ENCODE measurements around the gene HPCAL1.
"Not testable (repeated sequence)": the region's sequence is repeated elsewhere in the genome, so short reads cannot be mapped to it uniquely, and the experiment has no call there.

Gene HPCAL1

DNA sequence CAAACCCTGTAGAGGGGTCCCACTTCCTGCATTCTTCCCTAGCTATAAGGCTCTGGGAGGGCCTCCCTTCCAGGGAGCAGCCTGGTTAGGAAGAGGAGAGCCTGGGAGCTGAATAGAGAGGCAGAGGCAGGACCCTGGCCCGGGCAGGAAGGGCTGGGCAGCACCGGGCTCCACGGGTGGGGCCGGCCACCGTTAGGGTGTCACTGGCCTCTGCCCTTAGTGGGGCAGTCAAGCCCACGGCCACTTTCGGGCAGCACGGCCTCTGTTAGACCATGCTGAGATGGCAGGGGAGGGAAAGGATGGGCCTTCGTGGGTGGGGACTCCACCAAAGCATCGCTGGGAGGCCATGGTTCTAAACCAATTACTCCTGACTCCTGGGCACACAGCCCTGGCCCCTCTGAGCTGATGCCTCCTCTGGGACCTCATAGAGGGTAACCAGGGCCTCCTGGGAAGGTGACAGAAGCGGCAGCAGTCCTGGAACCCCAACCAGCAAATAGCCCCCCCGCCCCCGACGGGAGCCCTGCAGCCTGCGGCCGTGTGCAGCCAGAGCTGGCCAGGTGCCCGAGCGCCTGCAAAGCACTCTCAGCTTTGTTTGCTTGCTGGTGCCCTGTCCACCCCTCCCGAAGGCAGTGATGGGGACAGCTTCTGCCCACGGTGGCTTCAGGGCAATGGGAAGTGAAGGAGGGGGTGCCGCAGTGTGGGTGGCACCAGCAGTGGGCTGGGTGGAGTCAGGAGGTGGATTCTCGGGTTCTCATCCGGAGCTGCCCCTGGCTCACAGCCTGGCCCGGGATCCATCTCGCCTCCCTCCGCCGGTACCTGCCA lies 16.3 kb upstream of the HPCAL1 start:
- TF ChIP-seq, protein P1, sequence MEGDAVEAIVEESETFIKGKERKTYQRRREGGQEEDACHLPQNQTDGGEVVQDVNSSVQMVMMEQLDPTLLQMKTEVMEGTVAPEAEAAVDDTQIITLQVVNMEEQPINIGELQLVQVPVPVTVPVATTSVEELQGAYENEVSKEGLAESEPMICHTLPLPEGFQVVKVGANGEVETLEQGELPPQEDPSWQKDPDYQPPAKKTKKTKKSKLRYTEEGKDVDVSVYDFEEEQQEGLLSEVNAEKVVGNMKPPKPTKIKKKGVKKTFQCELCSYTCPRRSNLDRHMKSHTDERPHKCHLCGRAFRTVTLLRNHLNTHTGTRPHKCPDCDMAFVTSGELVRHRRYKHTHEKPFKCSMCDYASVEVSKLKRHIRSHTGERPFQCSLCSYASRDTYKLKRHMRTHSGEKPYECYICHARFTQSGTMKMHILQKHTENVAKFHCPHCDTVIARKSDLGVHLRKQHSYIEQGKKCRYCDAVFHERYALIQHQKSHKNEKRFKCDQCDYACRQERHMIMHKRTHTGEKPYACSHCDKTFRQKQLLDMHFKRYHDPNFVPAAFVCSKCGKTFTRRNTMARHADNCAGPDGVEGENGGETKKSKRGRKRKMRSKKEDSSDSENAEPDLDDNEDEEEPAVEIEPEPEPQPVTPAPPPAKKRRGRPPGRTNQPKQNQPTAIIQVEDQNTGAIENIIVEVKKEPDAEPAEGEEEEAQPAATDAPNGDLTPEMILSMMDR (IDR thresholded peaks at IDR 0.05) = no peak
- TF ChIP-seq ZFX (IDR thresholded peaks at IDR 0.05; ENCODE audit: borderline replicate concordance) = no peak
- H3K27ac ChIP-seq = no peak overlapping the region

DNA sequence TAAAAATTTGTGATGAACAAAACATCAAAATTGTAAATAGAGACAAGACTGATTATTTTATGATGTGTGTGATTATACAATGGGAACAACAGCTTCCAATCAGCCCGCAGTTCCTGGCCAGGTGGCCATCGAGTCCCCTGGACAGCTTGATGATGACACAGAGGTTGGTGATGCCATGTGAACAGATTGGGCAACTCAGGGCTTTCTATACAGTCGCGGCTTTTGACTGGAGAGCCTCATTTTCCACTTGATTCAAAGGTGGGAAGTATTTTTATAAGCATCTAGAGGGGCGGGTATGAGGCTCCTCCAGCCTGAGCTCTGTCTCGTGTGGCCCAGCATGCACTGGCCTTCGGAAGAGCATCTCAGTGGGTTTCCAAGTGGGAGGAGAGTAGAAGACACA lies 14.9 kb upstream of the HPCAL1 start:
- no peak for TF ChIP-seq ZFX (IDR thresholded peaks at IDR 0.05; ENCODE audit: borderline replicate concordance)
- no peak overlapping the region for H3K27ac ChIP-seq

DNA sequence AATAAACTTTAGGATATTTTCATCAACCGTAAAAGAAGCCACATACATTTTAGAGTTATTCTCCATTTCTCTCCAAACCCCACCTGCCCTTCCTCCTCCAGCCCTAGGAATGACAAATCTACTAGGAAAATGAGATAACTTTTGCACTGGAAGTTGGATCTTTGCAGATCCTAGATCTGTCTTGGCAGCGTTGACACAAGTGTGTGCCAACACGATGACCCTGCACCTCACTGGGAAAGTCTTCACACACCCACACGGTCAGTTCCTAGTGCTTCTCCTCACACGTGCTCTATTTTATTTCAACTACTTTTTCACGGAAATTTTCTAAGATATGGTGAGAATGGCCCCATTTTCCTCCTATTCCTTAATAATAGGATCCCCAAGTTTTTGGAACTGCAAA lies 14.1 kb upstream of the HPCAL1 start:
- TF ChIP-seq, protein P1 (IDR thresholded peaks at IDR 0.05) = no peak
- TF ChIP-seq ZFX (IDR thresholded peaks at IDR 0.05; ENCODE audit: borderline replicate concordance) = no peak
- no peak overlapping the region for H3K27ac ChIP-seq

DNA sequence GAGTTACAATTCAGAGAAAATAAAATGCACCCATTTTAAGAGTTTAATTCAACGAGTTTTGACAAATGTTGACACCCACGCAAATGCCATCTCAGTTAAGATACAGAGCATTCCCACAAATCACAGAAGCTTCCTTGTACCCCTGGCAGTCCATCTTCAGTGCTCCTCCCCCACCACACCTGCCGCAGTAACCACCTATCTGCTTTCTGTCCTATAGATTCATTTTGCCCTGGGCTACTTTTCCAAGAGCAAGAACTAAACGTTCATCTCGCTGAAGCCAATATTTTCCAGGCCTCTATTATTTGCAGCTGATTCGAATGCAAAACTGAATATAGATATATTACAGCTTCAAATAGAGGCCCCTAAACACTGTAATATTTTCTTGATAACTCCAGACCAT lies 13.4 kb upstream of the HPCAL1 start:
- no peak for TF ChIP-seq ZFX (IDR thresholded peaks at IDR 0.05; ENCODE audit: borderline replicate concordance)
- TF ChIP-seq, protein P1 (IDR thresholded peaks at IDR 0.05) = no peak
- no peak overlapping the region for H3K27ac ChIP-seq

DNA sequence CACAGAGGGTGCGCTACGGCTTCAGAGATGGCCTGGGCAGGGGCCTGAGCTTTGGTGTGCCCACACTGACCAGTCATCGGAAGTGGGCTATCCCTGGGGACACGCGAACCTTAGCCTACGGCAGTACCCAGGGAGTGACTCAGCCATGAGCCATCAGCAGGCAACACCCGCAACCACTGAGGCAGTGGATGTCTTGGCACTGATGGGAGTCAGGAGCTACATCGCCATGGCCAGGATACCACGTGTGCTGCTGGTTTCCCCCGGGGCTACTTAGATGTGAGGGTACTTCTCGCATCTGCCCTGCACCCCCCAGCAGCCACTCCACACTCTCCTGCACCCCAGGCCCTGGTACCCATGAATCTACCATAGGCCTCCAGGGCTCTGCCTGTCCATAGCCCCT lies 12.8 kb upstream of the HPCAL1 start:
- TF ChIP-seq, protein P1 (IDR thresholded peaks at IDR 0.05) = no peak
- no peak for TF ChIP-seq ZFX (IDR thresholded peaks at IDR 0.05; ENCODE audit: borderline replicate concordance)
- H3K27ac ChIP-seq = no peak overlapping the region

DNA sequence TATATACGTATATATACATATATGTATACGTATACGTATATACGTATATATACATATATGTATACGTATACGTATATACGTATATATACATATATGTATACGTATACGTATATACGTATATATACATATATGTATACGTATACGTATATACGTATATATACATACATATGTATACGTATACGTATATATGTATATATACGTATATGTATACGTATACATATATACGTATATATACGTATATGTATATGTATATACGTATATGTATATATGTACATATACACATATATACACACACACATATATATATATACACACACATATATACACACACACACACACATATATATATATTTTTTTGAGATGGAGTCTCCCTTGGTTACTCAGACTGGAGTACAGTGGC lies 11.3 kb upstream of the HPCAL1 start:
- not testable (repeated sequence) for H3K27ac ChIP-seq

DNA sequence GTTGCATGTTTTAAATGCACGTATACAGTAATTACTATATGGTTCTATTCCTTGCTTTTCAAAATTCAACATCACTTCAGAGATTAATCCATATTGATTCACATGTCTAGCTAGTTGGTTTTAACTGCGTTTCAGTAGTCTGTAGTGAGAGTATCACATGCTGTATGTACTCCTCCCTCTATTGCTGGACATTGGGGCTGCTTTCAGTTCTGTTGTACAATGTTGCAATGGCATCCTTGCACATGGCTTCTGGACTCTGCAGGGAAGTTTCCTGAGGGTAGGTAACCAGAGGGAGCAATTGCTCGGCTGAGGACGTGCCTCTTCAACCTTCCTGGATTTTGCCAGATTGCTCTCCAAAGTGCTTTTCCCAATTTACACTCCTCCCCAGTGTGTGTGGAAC lies 10.7 kb upstream of the HPCAL1 start:
- TF ChIP-seq, protein P1 (IDR thresholded peaks at IDR 0.05) = no peak
- TF ChIP-seq ZFX (IDR thresholded peaks at IDR 0.05; ENCODE audit: borderline replicate concordance) = no peak
- no peak overlapping the region for H3K27ac ChIP-seq

DNA sequence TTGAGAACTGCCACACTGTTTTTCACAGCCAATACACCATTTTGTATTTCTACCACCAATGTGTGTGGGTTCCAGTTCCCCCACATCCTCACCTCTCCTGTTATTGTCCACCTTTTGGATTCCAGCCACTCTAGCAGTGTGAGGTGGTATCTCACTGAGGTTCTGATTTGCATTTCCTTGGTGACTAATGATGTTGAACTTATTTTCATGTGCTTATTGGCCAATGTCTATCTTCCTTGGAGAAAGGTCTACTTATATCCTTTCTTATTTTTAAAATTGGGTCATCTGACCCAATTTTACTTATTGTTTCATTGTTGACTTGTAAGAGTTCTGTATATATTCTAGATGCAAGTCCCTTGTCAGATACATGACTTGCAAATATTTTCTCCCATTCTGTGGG lies 9.1 kb upstream of the HPCAL1 start:
- TF ChIP-seq, protein P1 (IDR thresholded peaks at IDR 0.05) = no peak
- TF ChIP-seq ZFX (IDR thresholded peaks at IDR 0.05; ENCODE audit: borderline replicate concordance) = no peak
- H3K27ac ChIP-seq = no peak overlapping the region

Measured in 22Rv1 (cell line).